ENCODE data around the gene C20orf173. TPM values are rescaled to one million over a fixed set of nuclear protein-coding genes. Genes with fewer than 3 reads are reported as not detected.
"Not testable (repeated sequence)": the region's sequence is repeated elsewhere in the genome, so short reads cannot be mapped to it uniquely, and the experiment has no call there.

Gene C20orf173
- polyA plus RNA-seq, 1 donor: not detected

GRCh38 chr20:35546127-35546526 is 16.7 kb upstream of the C20orf173 start:
- DNase-seq (ENCODE audit: low read depth): no peak

- not testable (repeated sequence) for DNase-seq (ENCODE audit: low read depth)
Observed at GRCh38 chr20:35544941-35545340, 15.5 kb upstream of the C20orf173 start.

DNA sequence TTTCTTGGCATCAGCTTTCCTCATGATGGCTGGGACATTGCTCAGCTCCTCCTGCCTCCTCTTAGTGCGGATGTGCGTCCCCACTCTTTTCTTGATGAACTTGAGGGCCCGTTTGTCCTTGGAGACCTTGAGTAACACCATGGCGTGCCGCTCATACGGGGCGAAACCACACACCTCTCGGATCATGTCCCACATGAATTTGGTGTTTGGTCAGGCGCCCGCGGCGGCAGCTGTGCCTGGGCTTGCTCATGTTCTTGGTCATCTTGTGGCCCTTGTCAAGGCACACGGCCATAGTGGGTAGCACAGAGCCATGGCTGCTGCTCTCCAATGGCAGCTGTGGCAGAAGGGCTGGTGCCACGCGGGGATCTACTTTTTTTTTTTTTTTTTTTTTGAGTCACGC is 15.0 kb upstream of the C20orf173 start:
- no peak for DNase-seq (ENCODE audit: low read depth)

GRCh38 chr20:35542990-35543389 is 13.5 kb upstream of the C20orf173 start:
- no peak for DNase-seq (ENCODE audit: low read depth)

DNA sequence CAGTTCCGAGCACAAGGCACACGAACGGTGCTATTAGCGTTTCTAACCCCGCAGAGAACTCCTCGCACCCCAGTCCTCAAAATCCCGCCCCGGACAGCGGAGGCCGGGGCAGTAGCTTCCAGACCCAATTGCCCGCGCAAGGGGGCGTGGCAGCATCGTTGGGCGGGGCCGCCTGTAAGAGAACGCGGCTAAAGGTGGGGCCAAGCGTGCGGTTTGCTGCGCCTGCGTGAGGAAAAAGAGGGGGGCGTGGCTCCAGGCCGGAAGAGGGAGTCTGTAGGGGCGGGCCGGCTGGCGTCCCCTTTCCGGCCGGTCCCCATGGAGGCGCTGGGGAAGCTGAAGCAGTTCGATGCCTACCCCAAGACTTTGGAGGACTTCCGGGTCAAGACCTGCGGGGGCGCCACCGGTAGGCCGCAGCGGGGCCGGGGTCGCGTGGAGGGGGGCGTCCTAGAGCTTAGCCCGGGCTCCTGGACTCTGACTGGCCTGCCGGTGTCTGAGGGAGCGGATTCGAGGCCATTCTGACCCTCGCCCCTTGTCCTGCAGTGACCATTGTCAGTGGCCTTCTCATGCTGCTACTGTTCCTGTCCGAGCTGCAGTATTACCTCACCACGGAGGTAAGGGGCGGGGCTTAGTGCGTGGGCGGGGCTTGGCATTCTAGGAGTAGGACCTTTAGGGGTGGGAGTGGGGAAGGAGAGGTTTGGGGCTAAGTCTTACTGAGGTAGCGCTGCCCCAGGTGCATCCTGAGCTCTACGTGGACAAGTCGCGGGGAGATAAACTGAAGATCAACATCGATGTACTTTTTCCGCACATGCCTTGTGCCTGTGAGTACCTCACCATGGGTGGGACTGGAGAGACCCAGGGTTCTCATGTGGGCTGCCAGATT is 12.6 kb upstream of the C20orf173 start, which contains the start of gene ERGIC3:
Gene ERGIC3, plus strand, starts transcription at position 296 of the 880 bp plus-strand sequence. Its CDS starts 20 bp downstream, at position 316.
- DNase-seq (ENCODE audit: low read depth): peak; percentile 72

DNA sequence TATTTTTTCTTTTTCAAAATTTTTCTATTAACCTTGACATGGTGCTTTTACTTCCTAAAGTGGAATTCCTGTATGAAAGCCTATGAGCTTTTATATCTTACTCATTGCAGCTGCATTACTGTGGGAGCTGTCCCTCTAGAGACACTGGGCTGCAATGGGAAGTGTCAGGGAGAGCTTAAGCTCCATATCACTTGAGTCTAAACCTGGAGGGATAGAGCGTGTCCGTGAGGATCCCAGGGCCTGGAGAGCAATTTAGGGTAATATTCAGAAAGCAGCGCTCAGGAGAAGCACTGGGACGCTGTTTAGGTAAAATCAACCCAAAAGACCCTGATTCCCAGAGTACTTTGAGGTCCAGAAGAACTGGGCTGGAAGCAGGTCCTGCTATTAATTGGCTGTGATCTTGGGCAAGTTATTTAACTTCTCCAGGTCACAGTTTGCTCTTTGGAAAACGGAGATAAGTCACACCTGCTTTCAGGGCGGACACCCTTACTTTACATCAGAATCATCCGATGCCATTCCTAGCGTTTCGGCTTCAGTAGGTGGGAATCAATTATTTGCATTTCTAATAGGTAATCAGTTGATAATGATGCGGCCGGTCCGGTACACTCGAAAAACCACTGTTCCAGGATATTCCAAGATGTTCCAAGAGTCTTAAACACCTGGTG is 11.8 kb upstream of the C20orf173 start:
- no peak for DNase-seq (ENCODE audit: low read depth)

DNA sequence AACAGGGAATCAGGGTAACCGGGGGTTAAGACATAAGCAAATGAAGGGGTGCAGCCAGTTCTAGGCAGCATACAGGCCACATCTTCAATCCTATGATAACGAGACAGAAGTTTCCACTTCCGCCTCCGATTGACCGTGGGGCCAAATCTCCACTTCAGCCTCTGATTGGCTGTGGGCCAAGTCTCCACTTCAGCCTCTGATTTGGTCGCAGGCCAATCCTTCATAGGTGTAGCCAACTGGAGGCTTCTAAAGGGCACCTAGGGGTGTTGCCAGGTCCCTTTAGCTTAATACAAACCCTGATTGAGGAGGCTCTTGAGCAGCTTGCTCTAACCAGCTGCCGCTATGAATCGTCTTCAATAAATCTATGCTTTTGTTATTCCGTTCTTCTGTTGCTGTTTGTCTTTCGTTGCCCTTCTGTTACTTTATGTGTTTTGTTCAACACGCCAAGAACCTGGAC is 10.3 kb upstream of the C20orf173 start:
- DNase-seq (ENCODE audit: low read depth): no peak

- DNase-seq (ENCODE audit: low read depth): no peak
Observed at GRCh38 chr20:35527122-35527769, 2.2 kb downstream of the C20orf173 start.

- no peak for DNase-seq (ENCODE audit: low read depth)
Observed at GRCh38 chr20:35525639-35526038, 3.8 kb downstream of the C20orf173 start.

DNA sequence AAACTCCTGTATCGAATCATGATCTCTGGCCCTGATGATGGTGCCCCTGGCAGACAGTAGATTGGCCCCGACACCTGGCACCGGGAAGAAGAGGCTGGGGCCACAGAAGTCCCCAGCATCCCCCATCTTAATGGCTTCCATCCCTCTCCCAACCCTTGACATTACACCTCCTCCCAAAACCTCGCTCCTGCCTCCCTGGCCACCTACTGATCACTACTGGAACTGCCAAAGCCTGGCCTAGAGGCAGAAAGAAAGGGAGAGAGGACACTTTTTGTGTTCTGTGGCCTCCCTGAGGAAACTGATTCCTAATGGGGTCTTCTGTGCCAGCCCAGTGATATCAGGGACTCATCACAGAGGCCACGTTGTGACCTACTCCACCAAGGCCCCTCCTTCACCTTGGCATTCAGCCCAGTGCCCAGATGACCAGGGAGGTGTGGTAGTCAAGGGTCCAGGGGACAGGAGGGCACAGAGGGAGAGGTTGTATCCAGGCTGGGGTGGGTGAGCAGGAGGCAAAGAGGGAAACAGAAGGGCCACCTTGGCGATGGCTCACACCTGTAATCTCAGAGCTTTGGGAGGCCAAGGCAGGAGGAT is 6.1 kb downstream of the C20orf173 start:
- no peak for DNase-seq (ENCODE audit: low read depth)

DNA sequence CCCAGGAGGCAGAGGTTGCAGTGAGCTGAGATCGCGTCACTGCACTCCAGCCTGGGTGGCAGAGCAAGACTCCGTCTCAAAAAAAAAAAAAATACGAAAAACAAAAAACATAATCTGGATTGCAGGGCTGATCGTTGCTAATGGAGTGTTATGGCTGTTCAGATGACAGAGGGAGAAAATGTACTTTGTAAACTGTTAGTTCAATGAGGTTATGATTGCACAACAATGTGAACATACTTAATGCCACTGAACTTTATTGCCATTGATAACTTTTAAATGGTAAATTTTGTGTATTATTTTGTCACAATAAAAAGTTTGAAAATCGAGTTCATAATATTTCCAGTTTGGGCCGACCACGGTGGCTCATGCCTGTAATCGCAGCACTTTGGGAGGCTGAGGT is 10.5 kb downstream of the C20orf173 start:
- DNase-seq (ENCODE audit: low read depth): no peak

DNA sequence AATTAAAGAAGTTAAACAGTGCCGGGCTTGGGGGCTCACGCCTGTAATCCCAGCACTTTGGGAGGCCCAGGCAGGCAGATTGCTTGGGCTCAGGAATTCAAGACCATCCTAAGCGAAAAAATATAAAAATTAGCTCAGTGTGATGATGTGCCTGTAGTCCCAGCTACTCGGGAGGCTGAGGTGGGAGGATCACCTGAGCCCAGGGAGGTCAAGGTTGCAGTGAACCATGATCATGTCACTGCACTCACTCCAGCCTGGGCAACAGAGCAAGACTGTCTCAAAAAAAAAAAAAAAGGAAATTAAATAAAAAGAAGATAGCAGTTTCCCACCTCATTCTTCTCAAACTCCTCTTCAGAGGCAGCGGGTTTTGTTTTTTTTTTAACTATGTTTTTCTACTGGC is 11.7 kb downstream of the C20orf173 start:
- DNase-seq (ENCODE audit: low read depth): not testable (repeated sequence)

GRCh38 chr20:35517125-35517524 is 12.3 kb downstream of the C20orf173 start:
- DNase-seq (ENCODE audit: low read depth): no peak

GRCh38 chr20:35515949-35516645 is 13.4 kb downstream of the C20orf173 start:
- no peak for DNase-seq (ENCODE audit: low read depth)

- DNase-seq (ENCODE audit: low read depth): no peak
Observed at GRCh38 chr20:35515341-35515740, 14.1 kb downstream of the C20orf173 start.

- DNase-seq (ENCODE audit: low read depth): no peak
Observed at GRCh38 chr20:35514371-35514932, 15.0 kb downstream of the C20orf173 start.

DNA sequence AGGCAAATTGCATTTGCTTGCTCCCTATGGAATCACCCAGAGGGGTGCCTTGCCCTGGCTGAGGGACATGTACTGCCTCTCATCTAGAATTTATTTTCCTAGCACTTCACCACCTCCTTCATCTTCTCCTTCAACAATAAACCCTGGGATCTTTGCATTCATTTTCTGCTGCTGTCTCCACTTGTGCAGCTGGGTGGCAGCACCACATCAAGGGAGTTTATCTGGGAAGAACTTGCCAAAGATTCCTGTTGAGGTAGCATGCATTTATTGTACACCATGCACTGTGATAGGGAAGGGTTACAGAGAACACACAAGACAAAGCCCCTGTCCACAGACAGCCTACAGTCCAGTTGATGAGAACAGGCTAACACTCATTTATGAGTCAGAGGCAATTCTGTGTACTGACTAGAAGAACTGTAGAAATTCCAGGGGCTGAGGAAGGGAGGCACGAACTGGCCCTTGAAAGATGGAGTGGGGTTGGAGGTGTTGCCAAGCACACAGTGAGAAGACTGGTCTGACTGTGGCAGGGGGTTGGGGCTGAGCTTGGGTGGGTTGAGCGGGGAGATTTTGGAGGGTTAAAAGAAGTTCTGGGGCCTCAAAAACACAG is 17.5 kb downstream of the C20orf173 start:
- no peak for DNase-seq (ENCODE audit: low read depth)

DNA sequence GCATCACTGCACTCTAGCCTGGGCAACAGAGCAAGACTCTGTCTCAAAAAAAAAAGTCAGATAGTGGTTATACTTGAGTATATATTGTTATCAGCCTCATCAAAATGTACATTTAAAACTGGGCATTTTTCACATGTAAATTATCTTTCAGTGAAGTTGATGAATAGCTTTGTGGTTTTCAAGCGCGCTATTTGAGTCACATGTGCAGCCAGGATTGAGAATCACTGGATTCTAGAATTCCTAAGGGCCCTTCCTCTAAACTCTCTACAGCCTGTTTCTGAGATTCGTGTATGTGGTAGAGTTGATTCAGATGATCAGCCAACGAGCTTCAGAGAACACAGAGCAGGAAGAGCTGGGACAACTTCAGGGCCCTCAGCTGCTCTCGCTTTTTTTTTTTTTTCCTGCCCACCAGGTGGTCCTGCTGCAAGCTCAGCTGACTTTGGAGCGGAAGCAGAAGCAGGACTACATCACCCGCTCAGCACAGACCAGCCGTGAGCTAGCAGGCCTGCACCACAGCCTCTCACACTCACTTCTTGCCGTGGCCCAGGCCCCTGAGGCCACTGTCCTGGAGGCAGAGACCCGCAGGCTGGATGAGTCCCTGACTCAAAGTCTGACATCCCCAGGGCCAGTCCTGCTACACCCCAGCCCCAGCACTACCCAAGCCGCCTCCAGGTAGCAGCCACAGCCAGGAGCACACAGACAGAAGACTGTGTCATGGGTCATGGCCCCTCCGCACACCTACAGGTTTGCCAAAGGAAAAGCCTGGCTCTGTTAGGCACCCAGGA is 18.3 kb downstream of the C20orf173 start:
- DNase-seq (ENCODE audit: low read depth): no peak

- no peak for DNase-seq (ENCODE audit: low read depth)
Observed at GRCh38 chr20:35508493-35509218, 20.8 kb downstream of the C20orf173 start.

Measured in forelimb muscle (tissue), 1 donor.